Panc1 (cell line): ENCODE data around the gene MACO1.
"Not testable (repeated sequence)": the region's sequence is repeated elsewhere in the genome, so short reads cannot be mapped to it uniquely, and the experiment has no call there.

Experiments
- POLR2AphosphoS5 ChIP-seq: IDR thresholded peaks from 2 replicates; pipeline ENCODE4 v1.6.1; 2012; ENCODE audit warnings: mild to moderate bottlenecking, low read depth, low read length, moderate library complexity
- TCF7L2 ChIP-seq: IDR thresholded peaks from 2 replicates; pipeline ENCODE4 v1.6.1; 2011; ENCODE audit warnings: mild to moderate bottlenecking, low read depth, low read length, inconsistent platforms
- TF ChIP-seq, protein P1 (sequence below): fragments of 450-650 bp; IDR thresholded peaks from 2 replicates; pipeline ENCODE4 v1.5.1; 2017; ENCODE audit warnings: mild to moderate bottlenecking
- TF ChIP-seq, protein P2 (sequence below), 2 experiments: IDR thresholded peaks; 2 replicates each; pipeline ENCODE4 v1.6.1; 2011 to 2012; ENCODE audit warnings: low read depth in 2 of 2, control low read depth in 1 of 2, low read length in 1 of 2, mild to moderate bottlenecking in 1 of 2, moderate library complexity in 1 of 2; ENCODE audit not compliant: insufficient read depth in 1 of 2

DNA sequence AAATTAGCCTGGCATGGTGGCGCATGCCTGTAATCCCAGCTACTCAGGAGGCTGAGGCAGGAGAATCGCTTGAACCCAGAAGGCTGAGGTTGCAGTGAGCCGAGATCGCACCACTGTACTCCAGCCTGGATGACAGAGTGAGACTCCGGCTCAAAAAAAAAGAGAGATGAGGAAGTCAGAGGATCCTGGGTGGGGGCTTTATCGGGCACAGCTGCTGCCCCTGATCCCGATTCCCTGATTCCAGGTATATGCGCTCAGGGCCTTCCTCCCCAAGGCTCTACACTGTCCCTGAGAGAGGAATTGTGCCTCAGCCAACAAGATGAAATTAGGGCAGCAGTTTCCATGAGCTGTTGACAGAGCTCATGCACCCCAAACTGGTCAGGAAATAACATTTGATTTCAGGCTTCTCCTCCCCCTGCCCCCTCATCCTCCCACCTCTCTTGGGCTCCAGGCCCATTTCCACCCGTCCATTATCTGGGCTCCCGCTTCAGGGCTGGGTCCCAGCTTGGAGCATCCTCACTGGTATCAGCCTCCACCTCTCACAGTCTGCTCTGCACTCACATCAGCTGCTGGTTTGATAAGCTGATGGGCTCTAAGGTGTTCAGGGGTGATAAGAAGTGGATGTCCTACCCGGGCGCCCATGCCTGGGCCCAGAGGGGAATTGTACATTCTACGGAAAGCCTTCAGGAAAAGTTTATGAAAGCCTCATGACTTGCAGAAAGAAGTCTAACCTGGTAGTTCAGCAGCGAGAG is 17.6 kb upstream of the MACO1 start:
- TF ChIP-seq, protein P1, sequence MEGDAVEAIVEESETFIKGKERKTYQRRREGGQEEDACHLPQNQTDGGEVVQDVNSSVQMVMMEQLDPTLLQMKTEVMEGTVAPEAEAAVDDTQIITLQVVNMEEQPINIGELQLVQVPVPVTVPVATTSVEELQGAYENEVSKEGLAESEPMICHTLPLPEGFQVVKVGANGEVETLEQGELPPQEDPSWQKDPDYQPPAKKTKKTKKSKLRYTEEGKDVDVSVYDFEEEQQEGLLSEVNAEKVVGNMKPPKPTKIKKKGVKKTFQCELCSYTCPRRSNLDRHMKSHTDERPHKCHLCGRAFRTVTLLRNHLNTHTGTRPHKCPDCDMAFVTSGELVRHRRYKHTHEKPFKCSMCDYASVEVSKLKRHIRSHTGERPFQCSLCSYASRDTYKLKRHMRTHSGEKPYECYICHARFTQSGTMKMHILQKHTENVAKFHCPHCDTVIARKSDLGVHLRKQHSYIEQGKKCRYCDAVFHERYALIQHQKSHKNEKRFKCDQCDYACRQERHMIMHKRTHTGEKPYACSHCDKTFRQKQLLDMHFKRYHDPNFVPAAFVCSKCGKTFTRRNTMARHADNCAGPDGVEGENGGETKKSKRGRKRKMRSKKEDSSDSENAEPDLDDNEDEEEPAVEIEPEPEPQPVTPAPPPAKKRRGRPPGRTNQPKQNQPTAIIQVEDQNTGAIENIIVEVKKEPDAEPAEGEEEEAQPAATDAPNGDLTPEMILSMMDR: not testable (repeated sequence)
- TF ChIP-seq, protein P2, sequence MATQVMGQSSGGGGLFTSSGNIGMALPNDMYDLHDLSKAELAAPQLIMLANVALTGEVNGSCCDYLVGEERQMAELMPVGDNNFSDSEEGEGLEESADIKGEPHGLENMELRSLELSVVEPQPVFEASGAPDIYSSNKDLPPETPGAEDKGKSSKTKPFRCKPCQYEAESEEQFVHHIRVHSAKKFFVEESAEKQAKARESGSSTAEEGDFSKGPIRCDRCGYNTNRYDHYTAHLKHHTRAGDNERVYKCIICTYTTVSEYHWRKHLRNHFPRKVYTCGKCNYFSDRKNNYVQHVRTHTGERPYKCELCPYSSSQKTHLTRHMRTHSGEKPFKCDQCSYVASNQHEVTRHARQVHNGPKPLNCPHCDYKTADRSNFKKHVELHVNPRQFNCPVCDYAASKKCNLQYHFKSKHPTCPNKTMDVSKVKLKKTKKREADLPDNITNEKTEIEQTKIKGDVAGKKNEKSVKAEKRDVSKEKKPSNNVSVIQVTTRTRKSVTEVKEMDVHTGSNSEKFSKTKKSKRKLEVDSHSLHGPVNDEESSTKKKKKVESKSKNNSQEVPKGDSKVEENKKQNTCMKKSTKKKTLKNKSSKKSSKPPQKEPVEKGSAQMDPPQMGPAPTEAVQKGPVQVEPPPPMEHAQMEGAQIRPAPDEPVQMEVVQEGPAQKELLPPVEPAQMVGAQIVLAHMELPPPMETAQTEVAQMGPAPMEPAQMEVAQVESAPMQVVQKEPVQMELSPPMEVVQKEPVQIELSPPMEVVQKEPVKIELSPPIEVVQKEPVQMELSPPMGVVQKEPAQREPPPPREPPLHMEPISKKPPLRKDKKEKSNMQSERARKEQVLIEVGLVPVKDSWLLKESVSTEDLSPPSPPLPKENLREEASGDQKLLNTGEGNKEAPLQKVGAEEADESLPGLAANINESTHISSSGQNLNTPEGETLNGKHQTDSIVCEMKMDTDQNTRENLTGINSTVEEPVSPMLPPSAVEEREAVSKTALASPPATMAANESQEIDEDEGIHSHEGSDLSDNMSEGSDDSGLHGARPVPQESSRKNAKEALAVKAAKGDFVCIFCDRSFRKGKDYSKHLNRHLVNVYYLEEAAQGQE (IDR thresholded peaks at IDR 0.05; ENCODE audit: insufficient read depth in 1 of 2, low read depth in 2 of 2, low read length in 1 of 2): not testable (repeated sequence)
- not testable (repeated sequence) for TF ChIP-seq POLR2AphosphoS5, TCF7L2
